ENCODE results near the gene ENOSF1. TPM values are rescaled to one million over a fixed set of nuclear protein-coding genes. Genes with fewer than 3 reads are reported as not detected.

ENOSF1 gene
- total and polyA plus RNA-seq, 8 donors: 24.0 to 114 (median 70.5) TPM

DNA sequence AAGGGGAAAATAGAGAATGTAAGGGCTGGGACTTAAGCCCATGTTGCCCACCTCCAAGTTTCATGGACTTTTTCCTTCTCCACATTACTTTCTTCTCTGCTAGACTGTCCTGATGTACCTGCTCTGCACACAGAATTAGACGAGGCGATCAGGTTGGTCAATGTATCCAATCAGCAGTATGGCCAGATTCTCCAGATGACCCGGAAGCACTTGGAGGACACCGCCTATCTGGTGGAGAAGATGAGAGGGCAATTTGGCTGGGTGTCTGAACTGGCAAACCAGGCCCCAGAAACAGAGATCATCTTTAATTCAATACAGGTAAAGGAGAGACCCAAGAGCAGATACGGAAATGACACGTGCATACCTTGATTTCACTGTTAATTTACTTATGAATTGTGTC is 71.2 kb downstream of the ENOSF1 start:
- no peaks in the 10 kb centered on the region for H3K36me3 ChIP-seq
- no peak for DNase-seq
- H3K27me3 ChIP-seq: no peaks in the 10 kb centered on the region
- TF ChIP-seq POLR2AphosphoS5 (IDR thresholded peaks at IDR 0.05) (no peak), EP300 (IDR thresholded peaks at IDR 0.05) (no peak), POLR2A (IDR thresholded peaks at IDR 0.05) (no peak), CTCF (IDR thresholded peaks at IDR 0.05) (no peak)
- 92 to 96% (median 94%) methylated on average over 6 of the region's 6 CpGs for WGBS, 5 donors
- H3K4me1 ChIP-seq: no peaks in the 10 kb centered on the region
- H3K27ac ChIP-seq: no peak overlapping the region
- intact Hi-C loops (cut with DNase I; ENCODE audit: low total_unique reads): no loop called here
- H3K4me3 ChIP-seq: no peak overlapping the region
- no peaks in the 10 kb centered on the region for H3K9me3 ChIP-seq

GRCh38 chr18:635171-635570 is 77.3 kb downstream of the ENOSF1 start:
- TF ChIP-seq CTCF (IDR thresholded peaks at IDR 0.05): no peak
- no peak for TF ChIP-seq POLR2A (IDR thresholded peaks at IDR 0.05)
- TF ChIP-seq POLR2AphosphoS5 (IDR thresholded peaks at IDR 0.05): no peak
- no peak for TF ChIP-seq EP300 (IDR thresholded peaks at IDR 0.05)
- H3K4me3 ChIP-seq: no peak overlapping the region
- no peaks in the 10 kb centered on the region for H3K4me1 ChIP-seq
- intact Hi-C loops (cut with DNase I; ENCODE audit: low total_unique reads): no loop called here
- DNase-seq: peak in 1 of 2 donors; percentile 30
- no peaks in the 10 kb centered on the region for H3K27me3 ChIP-seq
- WGBS, 5 donors: 43 to 63% (median 52%) methylated on average over 8 of the region's 8 CpGs
- H3K27ac ChIP-seq: no peak overlapping the region
- H3K36me3 ChIP-seq: no peaks in the 10 kb centered on the region
- no peaks in the 10 kb centered on the region for H3K9me3 ChIP-seq

DNA sequence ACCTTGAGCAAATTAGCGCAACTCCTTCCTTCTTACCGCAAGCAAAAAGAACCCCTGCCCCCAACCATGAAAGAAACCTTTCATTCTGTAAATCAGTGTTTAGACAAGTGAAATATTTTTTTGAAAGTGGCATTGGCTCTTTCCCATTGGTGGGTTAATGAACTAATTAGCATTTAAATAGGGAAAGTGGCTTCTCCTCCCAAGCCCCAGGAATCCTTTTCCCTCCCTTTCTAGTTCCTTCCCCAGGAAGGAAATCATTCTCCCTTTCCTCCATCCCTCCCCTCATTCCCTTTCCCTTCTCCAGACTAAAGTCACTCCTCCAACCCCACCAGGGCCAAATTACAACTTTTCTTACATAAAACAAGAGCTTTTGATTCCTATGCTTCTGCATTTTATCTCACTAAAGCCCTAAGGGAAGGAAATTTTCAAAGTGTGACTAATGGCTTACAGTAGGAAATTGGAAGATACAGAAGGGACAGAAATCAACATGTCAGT is 77.8 kb downstream of the ENOSF1 start:
- H3K9me3 ChIP-seq: no peaks in the 10 kb centered on the region

DNA sequence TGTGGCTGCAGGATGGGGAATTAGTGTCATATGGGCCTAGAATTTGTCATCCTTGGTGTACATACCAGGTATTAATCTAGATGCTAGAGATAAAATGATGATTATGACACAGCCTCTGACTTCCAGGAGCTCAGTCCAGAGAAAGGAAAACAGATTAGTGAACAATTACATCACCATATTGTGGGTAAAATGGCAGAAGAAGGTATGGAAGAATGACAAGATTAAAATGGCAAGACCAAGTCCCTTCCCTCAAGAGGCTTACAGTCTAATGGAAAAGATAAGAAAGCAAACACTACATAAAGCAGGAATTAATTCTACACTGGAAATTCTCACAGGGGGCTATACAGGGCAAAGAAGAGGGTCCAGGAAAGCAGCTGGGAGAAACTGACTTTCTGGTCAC is 80.9 kb downstream of the ENOSF1 start:
- TF ChIP-seq EP300 (IDR thresholded peaks at IDR 0.05) (no peak), CTCF (IDR thresholded peaks at IDR 0.05) (no peak), POLR2AphosphoS5 (IDR thresholded peaks at IDR 0.05) (no peak), POLR2A (IDR thresholded peaks at IDR 0.05) (no peak)
- no peaks in the 10 kb centered on the region for H3K4me1 ChIP-seq
- H3K9me3 ChIP-seq: no peaks in the 10 kb centered on the region
- H3K27me3 ChIP-seq: no peaks in the 10 kb centered on the region
- no peak overlapping the region for H3K4me3 ChIP-seq
- no peak for DNase-seq
- no peak overlapping the region for H3K27ac ChIP-seq
- H3K36me3 ChIP-seq: no peaks in the 10 kb centered on the region
- intact Hi-C loops (cut with DNase I; ENCODE audit: low total_unique reads): no loop called here

More for the DNA sequence above, 77.8 kb downstream of the ENOSF1 start:
- Histone ChIP-seq H3K27ac (no peak overlapping the region), H3K36me3 (no peaks in the 10 kb centered on the region), H3K27me3 (no peaks in the 10 kb centered on the region), H3K4me3 (no peak overlapping the region), H3K4me1 (no peaks in the 10 kb centered on the region)
- peak in 1 of 2 donors; percentile 26 for DNase-seq
- 42 to 66% (median 49%) methylated on average over 2 of the region's 2 CpGs for WGBS, 5 donors
- intact Hi-C loops (cut with DNase I; ENCODE audit: low total_unique reads): no loop called here
- TF ChIP-seq POLR2AphosphoS5 (IDR thresholded peaks at IDR 0.05) (no peak), CTCF (IDR thresholded peaks at IDR 0.05) (no peak), POLR2A (IDR thresholded peaks at IDR 0.05) (no peak), EP300 (IDR thresholded peaks at IDR 0.05) (no peak)

Measured in stomach (tissue), 9 donors.